ENCODE data around the gene SH3YL1.

DNA sequence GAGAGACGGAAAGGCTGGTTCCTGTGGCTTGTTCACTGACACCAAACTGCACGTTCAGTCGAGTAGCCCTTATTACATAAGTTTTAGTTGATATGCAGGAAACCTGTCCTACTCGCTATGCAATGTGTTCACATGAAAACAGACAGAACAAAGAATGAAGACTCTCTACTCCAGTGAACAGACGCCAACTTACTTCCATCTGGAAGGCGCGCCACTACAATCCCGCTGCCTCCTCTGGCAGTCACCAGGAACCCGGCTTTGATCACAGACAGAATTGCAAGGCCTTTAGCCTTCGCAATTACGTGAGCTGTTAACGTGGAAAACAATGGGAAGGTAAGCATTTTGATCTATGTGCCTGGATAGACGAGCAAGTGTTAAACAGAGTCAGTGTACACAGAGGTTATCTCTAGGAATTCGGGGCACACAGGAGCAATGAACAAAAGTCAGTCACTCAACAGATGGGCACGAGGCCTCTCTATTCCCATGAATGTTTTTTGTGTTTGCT, 14.2 kb downstream of the SH3YL1 start:
- TF ChIP-seq, protein P1, sequence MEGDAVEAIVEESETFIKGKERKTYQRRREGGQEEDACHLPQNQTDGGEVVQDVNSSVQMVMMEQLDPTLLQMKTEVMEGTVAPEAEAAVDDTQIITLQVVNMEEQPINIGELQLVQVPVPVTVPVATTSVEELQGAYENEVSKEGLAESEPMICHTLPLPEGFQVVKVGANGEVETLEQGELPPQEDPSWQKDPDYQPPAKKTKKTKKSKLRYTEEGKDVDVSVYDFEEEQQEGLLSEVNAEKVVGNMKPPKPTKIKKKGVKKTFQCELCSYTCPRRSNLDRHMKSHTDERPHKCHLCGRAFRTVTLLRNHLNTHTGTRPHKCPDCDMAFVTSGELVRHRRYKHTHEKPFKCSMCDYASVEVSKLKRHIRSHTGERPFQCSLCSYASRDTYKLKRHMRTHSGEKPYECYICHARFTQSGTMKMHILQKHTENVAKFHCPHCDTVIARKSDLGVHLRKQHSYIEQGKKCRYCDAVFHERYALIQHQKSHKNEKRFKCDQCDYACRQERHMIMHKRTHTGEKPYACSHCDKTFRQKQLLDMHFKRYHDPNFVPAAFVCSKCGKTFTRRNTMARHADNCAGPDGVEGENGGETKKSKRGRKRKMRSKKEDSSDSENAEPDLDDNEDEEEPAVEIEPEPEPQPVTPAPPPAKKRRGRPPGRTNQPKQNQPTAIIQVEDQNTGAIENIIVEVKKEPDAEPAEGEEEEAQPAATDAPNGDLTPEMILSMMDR (conservative IDR thresholded peaks at IDR 0.05), result no peak
- TF ChIP-seq EZH2 (IDR thresholded peaks at IDR 0.05; ENCODE audit: low read depth), result no peak
